GM19193 (cell line): ENCODE data around the gene AMOTL1.

Experiments used
- POLR2A ChIP-seq: IDR thresholded peaks from 4 replicates; pipeline ENCODE4 v1.6.1; 2011; ENCODE audit not compliant: insufficient read depth, insufficient read length; ENCODE audit errors: extremely low read depth

The AMOTL1 gene

DNA sequence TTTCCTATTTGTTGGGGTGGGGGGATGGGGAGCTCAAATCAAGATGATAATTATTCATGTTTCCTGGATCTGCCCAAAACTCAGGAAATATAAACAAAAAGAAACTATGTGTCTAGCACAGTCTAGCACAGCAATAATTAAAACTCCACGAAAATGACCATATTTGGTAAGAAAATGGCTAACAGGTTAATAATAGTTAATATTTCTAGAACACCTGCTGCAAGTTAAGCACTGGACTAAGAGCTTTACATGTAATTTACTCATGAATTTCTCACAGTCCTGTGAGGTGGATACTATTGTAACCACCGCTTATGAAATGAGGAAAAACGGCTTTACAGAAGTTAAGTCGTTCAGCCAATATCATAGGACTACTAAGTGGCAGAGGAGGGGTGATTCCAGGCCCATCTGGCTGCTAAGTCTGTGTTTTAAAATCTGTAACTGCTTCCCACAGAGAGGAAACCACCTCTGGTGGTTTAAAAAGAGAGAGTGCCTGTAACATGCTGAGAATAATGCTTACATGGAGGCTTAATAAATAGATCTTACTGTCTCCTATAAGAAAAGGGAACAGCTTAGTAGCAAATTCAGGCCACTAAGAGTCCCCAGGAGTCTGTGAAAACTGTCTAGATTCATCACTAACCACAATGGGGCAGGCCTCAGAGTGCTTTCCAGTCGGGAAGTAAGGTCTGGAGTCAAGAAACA, 11.0 kb upstream of the AMOTL1 start:
- TF ChIP-seq POLR2A = no peak

DNA sequence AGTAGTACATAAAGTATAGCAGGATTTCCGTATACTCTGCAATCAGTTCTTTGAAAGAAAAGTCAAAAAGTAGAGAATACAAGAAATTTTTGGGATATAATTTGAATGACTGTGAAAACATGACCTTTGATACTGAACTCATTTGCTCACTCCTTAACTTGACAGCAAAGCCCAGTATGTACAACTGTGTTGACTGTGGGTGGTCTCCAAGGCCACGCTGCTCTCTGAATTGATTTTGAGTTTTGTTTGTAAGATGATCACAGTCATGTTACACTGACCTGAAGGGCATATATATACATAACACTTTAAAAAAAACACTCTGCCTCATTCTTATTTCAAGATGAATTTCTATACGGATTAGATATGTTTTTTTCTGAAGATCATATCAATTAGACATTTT, 9.5 kb upstream of the AMOTL1 start:
- TF ChIP-seq POLR2A = no peak

DNA sequence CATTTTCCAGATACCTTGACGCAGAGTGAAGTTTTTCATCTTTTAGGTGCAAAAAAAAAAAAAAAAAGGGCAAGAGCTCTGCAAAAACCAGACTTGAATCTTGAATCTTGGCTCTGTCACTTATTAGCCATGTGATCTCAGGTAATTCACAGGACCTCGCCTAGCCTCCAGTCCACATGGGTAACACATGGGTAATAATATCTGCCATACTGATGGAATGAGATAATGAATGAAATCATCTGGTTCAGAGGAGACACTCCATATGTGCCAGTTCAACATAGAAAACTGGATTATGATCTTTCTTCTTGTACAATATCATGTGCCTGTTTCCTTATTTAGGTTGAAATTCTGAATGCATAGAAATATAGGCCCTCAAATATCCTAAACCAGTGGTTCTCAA, 8.6 kb upstream of the AMOTL1 start:
- no peak for TF ChIP-seq POLR2A

DNA sequence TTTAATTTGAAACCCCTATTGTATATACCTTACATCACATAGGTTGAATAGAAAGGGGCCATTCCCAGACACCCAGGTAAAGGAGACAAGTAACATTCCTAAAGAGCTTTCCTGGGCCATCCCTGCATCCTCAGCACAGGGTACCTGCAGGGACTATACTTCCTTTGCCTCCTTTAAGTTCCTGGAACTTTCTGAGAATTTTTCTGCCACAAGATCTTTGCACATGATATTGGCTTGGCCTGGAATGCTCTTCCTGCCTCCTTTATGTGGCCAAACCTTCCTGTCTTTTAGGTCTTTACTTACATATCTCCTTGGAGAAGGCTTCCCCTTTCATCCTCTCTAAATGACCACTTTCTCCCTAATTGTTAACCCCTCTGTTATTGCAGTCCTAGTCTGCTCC, 7.9 kb upstream of the AMOTL1 start:
- no peak for TF ChIP-seq POLR2A

DNA sequence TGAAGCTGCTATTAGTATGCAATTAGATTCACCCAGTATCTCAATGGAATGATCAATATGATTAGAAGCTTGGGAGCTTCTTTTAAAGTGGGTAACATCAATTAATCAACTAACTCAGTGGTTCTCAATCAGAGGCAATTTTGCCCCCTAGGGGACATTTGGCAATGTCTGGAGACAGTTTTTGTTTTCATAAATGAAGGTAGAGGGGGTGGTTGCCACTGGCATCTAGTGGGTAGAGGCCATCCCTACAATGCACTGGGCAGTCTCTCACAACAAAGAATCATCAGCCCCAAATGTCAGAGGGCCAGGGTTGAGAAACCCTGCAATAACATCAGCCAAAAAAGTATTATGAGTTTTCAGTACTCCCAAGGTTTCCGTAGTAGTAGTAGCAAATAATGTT, 5.9 kb upstream of the AMOTL1 start:
- no peak for TF ChIP-seq POLR2A

DNA sequence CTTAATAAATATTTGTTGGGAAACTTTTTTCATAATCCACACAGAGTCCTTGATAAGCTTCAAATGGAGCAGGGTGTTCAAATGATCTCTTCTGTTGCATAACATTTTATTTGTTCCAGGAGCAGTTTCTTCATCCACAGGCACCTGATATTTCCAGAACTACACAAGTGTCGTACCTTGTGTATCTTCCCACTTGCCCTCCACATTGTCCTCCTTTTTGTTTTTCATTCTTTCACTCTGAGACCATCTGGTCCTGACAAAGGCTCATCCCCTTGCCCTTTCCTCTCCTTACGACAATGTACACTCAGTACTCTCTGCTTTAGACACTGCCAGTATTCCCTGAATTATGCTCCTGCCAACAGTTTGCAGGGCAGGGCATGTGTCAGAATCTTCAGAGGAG, 5.2 kb upstream of the AMOTL1 start:
- no peak for TF ChIP-seq POLR2A

DNA sequence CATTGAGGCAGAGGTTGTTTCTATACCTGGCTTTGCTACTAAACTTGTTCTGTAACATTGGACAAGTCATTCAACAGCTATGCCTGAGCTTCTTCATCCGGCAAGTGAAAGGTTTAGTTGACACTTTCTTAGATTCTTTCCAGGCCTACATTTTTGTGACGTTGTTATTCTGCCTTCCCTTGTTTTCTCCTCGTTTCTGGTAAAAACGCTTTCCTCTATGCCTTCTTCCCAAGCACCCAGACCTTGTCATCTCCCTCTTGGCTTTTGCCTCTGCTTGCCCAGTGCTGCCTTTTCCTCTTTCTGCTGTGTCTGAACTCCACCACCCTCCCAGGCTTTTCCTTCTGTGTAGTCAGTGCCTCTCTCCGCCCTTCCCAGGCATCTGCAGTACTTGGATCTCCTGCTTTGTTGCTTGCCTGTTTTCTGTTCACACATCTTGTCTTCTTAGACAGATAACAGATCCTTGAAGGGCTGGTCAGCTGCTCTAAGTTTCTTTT, 1.4 kb upstream of the AMOTL1 start:
- no peak for TF ChIP-seq POLR2A

DNA sequence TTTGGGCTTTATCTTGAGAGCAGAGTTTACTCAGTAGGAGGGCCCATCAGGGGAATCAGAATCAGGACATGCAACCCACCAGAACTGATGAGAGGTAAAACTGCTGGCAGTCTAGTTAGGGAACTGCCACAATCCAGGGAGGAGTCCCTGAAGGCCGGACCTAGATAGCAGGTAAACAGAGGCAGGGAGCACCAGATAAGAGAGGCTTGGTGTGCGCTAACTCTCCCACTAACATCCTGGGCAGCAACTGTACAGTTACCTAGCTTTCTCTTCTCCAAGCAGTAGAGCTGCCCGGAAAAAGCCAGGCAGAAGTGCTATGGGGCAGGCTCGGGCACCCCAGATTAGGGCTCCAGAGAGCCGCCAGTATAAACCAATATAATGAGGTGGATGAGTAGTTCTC, 865 bp upstream of the AMOTL1 start:
- no peak for TF ChIP-seq POLR2A

DNA sequence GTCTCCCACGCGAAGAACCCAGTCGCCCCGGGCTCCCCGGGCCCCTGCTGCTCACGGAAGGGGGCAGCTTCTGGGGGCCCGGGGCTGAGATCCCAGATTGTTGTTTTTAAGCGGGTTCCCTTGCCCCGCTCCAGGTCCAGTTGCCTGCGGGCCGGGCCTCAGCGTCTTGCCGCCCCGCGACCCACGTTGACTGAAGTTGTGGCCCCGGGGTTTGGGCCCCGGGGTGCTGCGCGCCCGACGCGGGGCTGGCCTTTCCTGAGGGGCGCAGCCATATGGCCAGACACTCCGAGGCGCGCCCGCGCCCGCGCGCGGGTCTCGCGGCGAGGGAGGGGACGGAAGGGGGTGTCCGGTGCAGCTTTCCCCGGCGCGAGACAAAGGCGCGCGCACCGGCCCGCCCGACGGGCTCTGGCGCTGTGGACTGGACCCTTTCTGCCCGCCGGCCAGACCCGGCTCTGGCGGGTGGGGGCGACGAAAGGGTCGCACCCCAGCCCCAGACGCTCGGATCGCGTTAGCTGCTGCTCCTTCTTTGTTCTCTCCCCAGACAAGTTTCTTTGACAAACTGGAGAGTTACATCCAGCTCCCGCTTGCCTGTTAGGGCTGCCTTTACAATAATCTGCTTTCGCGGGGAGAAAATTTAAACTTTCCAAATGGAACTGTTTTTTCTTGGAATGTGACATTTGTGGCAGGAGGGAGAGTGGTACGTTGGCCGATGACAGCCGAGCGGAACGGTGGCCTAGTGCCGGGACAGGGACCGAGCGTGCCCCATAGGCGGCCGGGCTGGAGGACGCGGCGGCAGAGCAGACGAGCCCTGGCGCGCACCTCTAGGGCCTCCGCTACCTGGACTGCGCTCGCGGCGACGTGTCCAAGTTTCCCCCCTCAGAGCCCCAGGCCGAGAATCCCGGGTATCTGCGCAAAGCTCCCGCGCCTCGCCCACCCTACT, 716 bp downstream of the AMOTL1 start:
- TF ChIP-seq POLR2A = no peak

DNA sequence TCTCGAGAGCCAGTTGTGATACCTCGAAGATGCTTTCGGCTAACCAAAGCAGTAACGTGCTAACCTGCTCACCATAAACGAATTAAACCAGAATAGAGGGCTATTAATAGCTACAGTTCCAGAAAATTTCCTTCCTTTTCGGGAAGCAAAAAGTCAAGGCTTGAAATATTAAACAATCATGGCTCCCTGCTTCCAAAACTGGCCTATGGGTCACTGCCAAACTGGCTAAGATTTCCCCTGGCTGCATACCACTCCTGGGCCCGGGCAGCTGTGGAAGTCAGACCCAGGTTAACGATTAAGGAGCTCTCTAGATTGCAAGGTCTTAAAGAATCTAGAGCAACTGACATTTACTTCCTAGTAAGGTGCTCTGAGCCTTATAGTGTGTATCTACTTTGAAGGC, 1.7 kb downstream of the AMOTL1 start:
- no peak for TF ChIP-seq POLR2A

DNA sequence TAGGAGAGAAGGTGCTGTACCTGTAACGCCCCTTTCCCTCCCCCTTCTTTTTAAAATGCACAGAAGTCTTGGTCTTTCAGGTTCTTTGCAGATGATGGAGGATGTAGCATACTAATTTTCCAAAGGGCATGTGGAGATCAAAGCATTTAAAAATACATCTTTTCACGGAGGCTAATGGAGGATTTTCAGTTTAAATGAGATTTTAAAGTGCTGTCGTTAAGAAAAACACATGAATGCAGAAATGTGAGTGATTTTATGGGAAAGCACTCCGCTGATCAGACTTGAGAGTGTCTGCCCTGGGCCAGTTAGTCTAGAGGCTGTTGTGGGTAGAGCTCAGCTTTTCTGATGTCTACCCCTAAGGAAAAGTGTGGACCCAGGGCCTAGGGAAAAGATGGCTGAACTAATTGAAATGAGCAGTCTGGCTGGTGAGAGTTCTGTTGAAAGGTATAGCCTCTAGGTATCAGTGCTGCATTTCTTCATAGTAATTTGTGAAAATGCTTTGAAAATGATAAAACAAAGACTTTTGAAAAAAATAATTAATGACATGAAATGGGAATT, 2.5 kb downstream of the AMOTL1 start:
- no peak for TF ChIP-seq POLR2A

DNA sequence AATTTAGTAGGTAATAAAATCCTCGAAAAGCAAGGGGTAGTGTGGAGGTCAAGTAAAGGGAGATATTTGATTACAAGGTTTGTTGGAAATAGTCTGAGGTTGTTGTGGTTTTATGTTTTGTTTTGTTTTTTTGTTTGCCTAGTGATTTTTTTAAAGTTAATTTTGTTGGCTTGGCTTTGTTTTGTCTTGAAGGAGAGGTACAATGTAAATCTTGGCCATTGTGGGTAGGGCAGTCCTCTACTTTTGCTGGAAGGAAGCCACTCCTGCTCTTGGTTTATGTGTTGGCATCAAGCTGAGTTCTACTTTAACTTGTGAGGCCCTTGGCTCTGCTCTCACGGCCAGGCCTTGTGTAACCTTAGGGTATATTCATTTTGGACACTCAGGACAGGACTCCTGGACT, 3.2 kb downstream of the AMOTL1 start:
- no peak for TF ChIP-seq POLR2A

DNA sequence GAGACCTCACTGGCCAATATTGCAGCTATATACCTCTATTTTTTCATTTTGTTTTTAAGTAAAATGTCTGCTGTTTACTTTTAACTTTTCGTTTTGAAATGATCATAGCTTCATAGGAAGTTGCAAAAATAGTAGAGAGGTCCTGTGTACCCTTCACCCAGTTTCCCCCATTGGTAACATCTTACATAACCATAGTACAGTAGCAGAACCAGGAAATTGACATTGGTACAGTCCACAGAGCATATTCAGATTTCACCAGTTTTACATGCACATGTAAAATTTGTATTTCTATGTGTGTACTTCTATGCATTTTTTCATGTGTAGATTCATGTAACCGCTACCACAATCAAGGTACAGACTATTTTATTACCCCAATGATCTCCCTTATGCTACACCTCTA, 3.8 kb downstream of the AMOTL1 start:
- no peak for TF ChIP-seq POLR2A

DNA sequence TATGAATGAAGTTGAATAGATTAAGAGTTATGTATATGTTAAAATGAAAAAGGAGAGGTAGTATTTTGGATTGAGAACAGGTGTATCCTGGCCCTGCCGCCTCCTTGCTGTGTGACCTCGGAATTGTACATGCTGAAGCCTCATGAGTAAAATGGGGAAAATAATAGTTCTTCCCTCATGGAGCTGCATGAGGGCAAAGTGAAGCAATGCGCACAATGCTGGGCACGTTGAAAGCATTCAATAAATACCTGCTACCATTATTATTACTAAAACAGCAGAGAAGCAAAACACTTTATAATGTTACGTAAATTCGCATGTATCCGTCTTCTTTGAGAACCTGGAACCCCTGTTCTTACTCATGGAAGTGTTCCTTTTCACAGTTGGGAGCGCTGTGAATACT, 5.7 kb downstream of the AMOTL1 start:
- TF ChIP-seq POLR2A = no peak

DNA sequence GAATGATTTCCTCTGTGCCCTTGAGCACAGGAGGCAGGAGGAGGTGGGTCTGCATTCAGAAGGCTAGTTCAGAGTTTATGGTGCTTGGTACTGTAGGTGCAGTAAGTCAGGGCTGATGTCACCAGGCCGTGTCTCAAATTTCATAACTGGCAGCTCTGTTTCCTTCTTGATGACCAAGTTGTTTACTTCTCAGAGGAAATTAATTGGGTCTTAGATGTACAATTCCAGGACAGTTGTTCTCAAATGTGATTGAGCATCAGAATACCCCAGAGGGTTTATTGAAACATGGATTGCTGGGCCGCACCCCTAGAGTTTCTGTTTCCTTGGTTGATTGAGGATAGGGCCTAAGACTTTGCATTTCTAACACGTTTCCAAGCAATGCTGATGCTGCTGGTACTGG, 6.2 kb downstream of the AMOTL1 start:
- TF ChIP-seq POLR2A = no peak
